ENCODE results near the gene POU2AF2. TPM values are rescaled to one million over a fixed set of nuclear protein-coding genes. Genes with fewer than 3 reads are reported as not detected.
"Not testable (repeated sequence)": the region's sequence is repeated elsewhere in the genome, so short reads cannot be mapped to it uniquely, and the experiment has no call there.

POU2AF2 gene
- polyA plus RNA-seq (ENCODE audit: insufficient read length), result not detected

- DNase-seq, result no peak
Measured at GRCh38 chr11:111245425-111245824, at the start of gene POU2AF2. TSS of gene POU2AF2 (plus strand) at chr11:111245725. CDS start at chr11:111245854, 129 bp downstream.

GRCh38 chr11:111200010-111200534 is 45.5 kb upstream of the POU2AF2 start:
- DNase-seq, result no peak

- no peak for DNase-seq
Measured at GRCh38 chr11:111204211-111204610, 41.3 kb upstream of the POU2AF2 start.

GRCh38 chr11:111205632-111206385 is 39.7 kb upstream of the POU2AF2 start:
- no peak for DNase-seq

GRCh38 chr11:111206472-111206871 is 39.1 kb upstream of the POU2AF2 start:
- no peak for DNase-seq

GRCh38 chr11:111207213-111207612 is 38.3 kb upstream of the POU2AF2 start:
- DNase-seq, result no peak

- no peak for DNase-seq
Measured at GRCh38 chr11:111209543-111210355, 35.8 kb upstream of the POU2AF2 start.

GRCh38 chr11:111213256-111213655 is 32.3 kb upstream of the POU2AF2 start:
- DNase-seq, result no peak

- no peak for DNase-seq
Measured at GRCh38 chr11:111220721-111221120, 24.8 kb upstream of the POU2AF2 start.

GRCh38 chr11:111221208-111221607 is 24.3 kb upstream of the POU2AF2 start:
- DNase-seq, result no peak

- DNase-seq, result not testable (repeated sequence)
Measured at GRCh38 chr11:111221936-111222335, 23.6 kb upstream of the POU2AF2 start.

- DNase-seq, result not testable (repeated sequence)
Measured at GRCh38 chr11:111222821-111223455, 22.6 kb upstream of the POU2AF2 start.

GRCh38 chr11:111225881-111226280 is 19.6 kb upstream of the POU2AF2 start:
- no peak for DNase-seq

- no peak for DNase-seq
Measured at GRCh38 chr11:111229604-111230003, 15.9 kb upstream of the POU2AF2 start.

GRCh38 chr11:111230122-111230465 is 15.4 kb upstream of the POU2AF2 start:
- no peak for DNase-seq

GRCh38 chr11:111231836-111232235 is 13.7 kb upstream of the POU2AF2 start:
- no peak for DNase-seq

GRCh38 chr11:111236383-111236782 is 9.1 kb upstream of the POU2AF2 start:
- DNase-seq, result no peak

- DNase-seq, result no peak
Measured at GRCh38 chr11:111237926-111238325, 7.6 kb upstream of the POU2AF2 start.

- DNase-seq, result no peak
Measured at GRCh38 chr11:111246956-111247355, 1.4 kb downstream of the POU2AF2 start.

- no peak for DNase-seq
Measured at GRCh38 chr11:111250936-111251335, 5.4 kb downstream of the POU2AF2 start.

GRCh38 chr11:111253131-111253530 is 7.6 kb downstream of the POU2AF2 start:
- no peak for DNase-seq

- no peak for DNase-seq
Measured at GRCh38 chr11:111253630-111254029, 8.1 kb downstream of the POU2AF2 start.

- DNase-seq, result no peak
Measured at GRCh38 chr11:111258046-111258445, 12.5 kb downstream of the POU2AF2 start.
